Liver (tissue), 9 donors: ENCODE measurements around the gene EIF4G3. TPM values are rescaled to one million over a fixed set of nuclear protein-coding genes. Genes with fewer than 3 reads are reported as not detected.

ENCODE experiments used
- DNase-seq: peaks from one replicate; pipeline ENCODE4 v3.0.0-alpha.2; 2017; ENCODE audit warnings: low spot score
- H3K27ac ChIP-seq, 2 donors: one replicate each; pipeline ENCODE4 v1.7.0; 2013; ENCODE audit warnings: inconsistent platforms in 2 of 2, low read length in 2 of 2, control low read depth in 1 of 2, low read depth in 1 of 2, mild to moderate bottlenecking in 1 of 2
- H3K27me3 ChIP-seq, 4 donors: one replicate each; pipeline versions ENCODE4 v1.6.1 to v1.7.0; 2013; ENCODE audit warnings: low read length in 3 of 4, inconsistent platforms in 1 of 4, mild to moderate bottlenecking in 1 of 4, moderate library complexity in 1 of 4; ENCODE audit not compliant: control insufficient read depth in 4 of 4, insufficient read depth in 4 of 4
- H3K36me3 ChIP-seq, 4 donors: one replicate each; pipeline versions ENCODE4 v1.6.1 to v1.7.0; 2013; ENCODE audit warnings: low read length in 3 of 4, mild to moderate bottlenecking in 3 of 4, low read depth in 1 of 4, moderate library complexity in 1 of 4; ENCODE audit not compliant: control insufficient read depth in 4 of 4, insufficient read depth in 3 of 4
- H3K4me1 ChIP-seq, 4 donors: one replicate each; pipeline versions ENCODE4 v1.6.1 to v1.7.0; 2013; ENCODE audit warnings: low read length in 3 of 4, mild to moderate bottlenecking in 3 of 4, moderate library complexity in 1 of 4; ENCODE audit not compliant: control insufficient read depth in 4 of 4, insufficient read depth in 4 of 4
- H3K4me3 ChIP-seq, 3 donors: one replicate each; pipeline versions ENCODE4 v1.6.1 to v1.7.0; 2013; ENCODE audit warnings: low read length in 3 of 3, control low read depth in 1 of 3, low read depth in 1 of 3, mild to moderate bottlenecking in 1 of 3
- H3K9ac ChIP-seq, 2 donors: one replicate each; pipeline ENCODE4 v1.7.0; 2013; ENCODE audit warnings: low read length in 2 of 2, mild to moderate bottlenecking in 2 of 2, moderate library complexity in 2 of 2, control low read depth in 1 of 2, low read depth in 1 of 2
- H3K9me3 ChIP-seq, 4 donors: one replicate each; pipeline versions ENCODE4 v1.6.1 to v1.7.0; 2013; ENCODE audit warnings: low read length in 3 of 4; ENCODE audit not compliant: control insufficient read depth in 4 of 4
- CTCF ChIP-seq: fragments of 150-350 bp; IDR thresholded peaks from 2 replicates; pipeline ENCODE4 v1.5.1; 2017; ENCODE audit warnings: improper control_type of control experiment, low read depth, low read length; ENCODE audit not compliant: missing input control
- EGR1 ChIP-seq, 2 donors: IDR thresholded peaks; 2 replicates each; pipeline ENCODE4 v1.6.1; 2016 to 2018; ENCODE audit warnings: antibody characterized with exemption in 2 of 2, low read depth in 2 of 2
- FOXA1 ChIP-seq: IDR thresholded peaks from 2 replicates; pipeline ENCODE4 v1.6.1; 2016; ENCODE audit warnings: antibody characterized with exemption
- FOXA2 ChIP-seq: IDR thresholded peaks from 2 replicates; pipeline ENCODE4 v1.6.1; 2016; ENCODE audit warnings: antibody characterized with exemption
- GABPA ChIP-seq, 2 donors: IDR thresholded peaks in 1 of 2; conservative IDR thresholded peaks in 1 of 2; 2 replicates each; pipeline ENCODE4 v1.6.1; 2016; ENCODE audit warnings: antibody characterized with exemption in 2 of 2, mild to moderate bottlenecking in 1 of 2, moderate library complexity in 1 of 2
- HNF4A ChIP-seq, 2 donors: conservative IDR thresholded peaks; 2 replicates each; pipeline ENCODE4 v1.6.1; 2016; ENCODE audit warnings: antibody characterized with exemption in 2 of 2, mild to moderate bottlenecking in 2 of 2
- HNF4G ChIP-seq: IDR thresholded peaks from 2 replicates; pipeline ENCODE4 v1.6.1; 2016; ENCODE audit warnings: antibody characterized with exemption
- NR2F2 ChIP-seq: IDR thresholded peaks from 2 replicates; pipeline ENCODE4 v1.6.1; 2016; ENCODE audit warnings: antibody characterized with exemption
- RAD21 ChIP-seq, 2 donors: IDR thresholded peaks; 2 replicates each; pipeline ENCODE4 v1.6.1; 2016; ENCODE audit warnings: antibody characterized with exemption in 2 of 2, mild to moderate bottlenecking in 2 of 2
- TAF1 ChIP-seq: conservative IDR thresholded peaks from 2 replicates; pipeline ENCODE4 v1.6.1; 2016; ENCODE audit warnings: antibody characterized with exemption, mild to moderate bottlenecking
- YY1 ChIP-seq: IDR thresholded peaks from 2 replicates; pipeline ENCODE4 v1.6.1; 2016; ENCODE audit warnings: antibody characterized with exemption, mild to moderate bottlenecking
- WGBS: extraction: QIAGEN DNeasy Blood & Tissue Kit; methylation state at CpG from one replicate; pipeline ENCODE4 v1.1.7; 2013; 5-methylcytosine and 5-hydroxymethylcytosine counted together
- polyA plus RNA-seq, 2 donors: library from polyadenylated mRNA; stranded (reverse) in 1 of 2; unstranded in 1 of 2; fragments of 200-250 nt in 1 of 2; fragments of >200 nt in 1 of 2; fragmentation: Nextera tagmentation in 1 of 2; extraction: Ambion mirVana in 1 of 2; gene quantifications; one replicate each; pipeline versions ENCODE4 v1.2.1 to v1.2.3, GENCODE V29; 2013 to 2015
- total RNA-seq, 2 donors: library from RNA; depleted of rRNA; stranded (reverse); fragments of >200 nt; gene quantifications; one replicate each; pipeline ENCODE4 v1.2.3, GENCODE V29; 2014
- TF ChIP-seq, protein P1 (sequence below): IDR thresholded peaks from 2 replicates; pipeline ENCODE4 v1.6.1; 2016; ENCODE audit warnings: antibody characterized with exemption
- TF ChIP-seq, protein P2 (sequence below): IDR thresholded peaks from 2 replicates; pipeline ENCODE4 v1.6.1; 2016; ENCODE audit warnings: antibody characterized with exemption
- TF ChIP-seq, protein P3 (sequence below): IDR thresholded peaks from 2 replicates; pipeline ENCODE4 v1.6.1; 2016; ENCODE audit warnings: antibody characterized with exemption, mild to moderate bottlenecking
- donor health status: healthy.
- donor health status: healthy.
- donor health status: healthy.
- donor health status: healthy.
- donor health status: healthy.

Gene EIF4G3
- total and polyA plus RNA-seq, 4 donors = 7.6 to 22.8 (median 11.7) TPM

- Histone ChIP-seq H3K4me3 (no peak overlapping the region), H3K9me3 (no peaks in the 10 kb centered on the region), H3K27ac (no peak overlapping the region), H3K27me3 (no peaks in the 10 kb centered on the region), H3K9ac (no peak overlapping the region), H3K36me3 (peaks cover 0 to 2% (median 0%) of the 10 kb centered on the region in 4 donors), H3K4me1 (peaks cover 0 to 2% (median 0%) of the 10 kb centered on the region in 4 donors)
- DNase-seq = no peak
- TF ChIP-seq FOXA2 = no peak
Measured at GRCh38 chr1:20987831-20988825, 188.6 kb downstream of the EIF4G3 start.

GRCh38 chr1:20983297-20983889 is 193.3 kb downstream of the EIF4G3 start:
- Histone ChIP-seq H3K4me3 (no peak overlapping the region), H3K9me3 (no peaks in the 10 kb centered on the region), H3K9ac (no peak overlapping the region), H3K27ac (no peak overlapping the region), H3K4me1 (peaks cover 0 to 2% (median under 1%) of the 10 kb centered on the region in 4 donors), H3K27me3 (no peaks in the 10 kb centered on the region), H3K36me3 (no peaks in the 10 kb centered on the region)
- 87% methylated on average over 3 of the region's 3 CpGs for whole genome bisulfite sequencing
- DNase-seq = no peak
- TF ChIP-seq YY1 = no peak
- no peak for TF ChIP-seq FOXA2
- peak; percentile 57 to 65 for TF ChIP-seq RAD21 (IDR thresholded peaks at IDR 0.05)
- TF ChIP-seq, protein P1, sequence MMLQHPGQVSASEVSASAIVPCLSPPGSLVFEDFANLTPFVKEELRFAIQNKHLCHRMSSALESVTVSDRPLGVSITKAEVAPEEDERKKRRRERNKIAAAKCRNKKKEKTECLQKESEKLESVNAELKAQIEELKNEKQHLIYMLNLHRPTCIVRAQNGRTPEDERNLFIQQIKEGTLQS = no peak
- TF ChIP-seq, protein P2, sequence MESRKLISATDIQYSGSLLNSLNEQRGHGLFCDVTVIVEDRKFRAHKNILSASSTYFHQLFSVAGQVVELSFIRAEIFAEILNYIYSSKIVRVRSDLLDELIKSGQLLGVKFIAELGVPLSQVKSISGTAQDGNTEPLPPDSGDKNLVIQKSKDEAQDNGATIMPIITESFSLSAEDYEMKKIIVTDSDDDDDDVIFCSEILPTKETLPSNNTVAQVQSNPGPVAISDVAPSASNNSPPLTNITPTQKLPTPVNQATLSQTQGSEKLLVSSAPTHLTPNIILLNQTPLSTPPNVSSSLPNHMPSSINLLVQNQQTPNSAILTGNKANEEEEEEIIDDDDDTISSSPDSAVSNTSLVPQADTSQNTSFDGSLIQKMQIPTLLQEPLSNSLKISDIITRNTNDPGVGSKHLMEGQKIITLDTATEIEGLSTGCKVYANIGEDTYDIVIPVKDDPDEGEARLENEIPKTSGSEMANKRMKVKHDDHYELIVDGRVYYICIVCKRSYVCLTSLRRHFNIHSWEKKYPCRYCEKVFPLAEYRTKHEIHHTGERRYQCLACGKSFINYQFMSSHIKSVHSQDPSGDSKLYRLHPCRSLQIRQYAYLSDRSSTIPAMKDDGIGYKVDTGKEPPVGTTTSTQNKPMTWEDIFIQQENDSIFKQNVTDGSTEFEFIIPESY = no peak
- TF ChIP-seq GABPA (IDR thresholded peaks at IDR 0.05 in 1 of 2, conservative IDR thresholded peaks at IDR 0.05 in 1 of 2) = no peak
- no peak for TF ChIP-seq FOXA1
- TF ChIP-seq EGR1 (IDR thresholded peaks at IDR 0.05; ENCODE audit: low read depth in 2 of 2) = no peak
- TF ChIP-seq, protein P3, sequence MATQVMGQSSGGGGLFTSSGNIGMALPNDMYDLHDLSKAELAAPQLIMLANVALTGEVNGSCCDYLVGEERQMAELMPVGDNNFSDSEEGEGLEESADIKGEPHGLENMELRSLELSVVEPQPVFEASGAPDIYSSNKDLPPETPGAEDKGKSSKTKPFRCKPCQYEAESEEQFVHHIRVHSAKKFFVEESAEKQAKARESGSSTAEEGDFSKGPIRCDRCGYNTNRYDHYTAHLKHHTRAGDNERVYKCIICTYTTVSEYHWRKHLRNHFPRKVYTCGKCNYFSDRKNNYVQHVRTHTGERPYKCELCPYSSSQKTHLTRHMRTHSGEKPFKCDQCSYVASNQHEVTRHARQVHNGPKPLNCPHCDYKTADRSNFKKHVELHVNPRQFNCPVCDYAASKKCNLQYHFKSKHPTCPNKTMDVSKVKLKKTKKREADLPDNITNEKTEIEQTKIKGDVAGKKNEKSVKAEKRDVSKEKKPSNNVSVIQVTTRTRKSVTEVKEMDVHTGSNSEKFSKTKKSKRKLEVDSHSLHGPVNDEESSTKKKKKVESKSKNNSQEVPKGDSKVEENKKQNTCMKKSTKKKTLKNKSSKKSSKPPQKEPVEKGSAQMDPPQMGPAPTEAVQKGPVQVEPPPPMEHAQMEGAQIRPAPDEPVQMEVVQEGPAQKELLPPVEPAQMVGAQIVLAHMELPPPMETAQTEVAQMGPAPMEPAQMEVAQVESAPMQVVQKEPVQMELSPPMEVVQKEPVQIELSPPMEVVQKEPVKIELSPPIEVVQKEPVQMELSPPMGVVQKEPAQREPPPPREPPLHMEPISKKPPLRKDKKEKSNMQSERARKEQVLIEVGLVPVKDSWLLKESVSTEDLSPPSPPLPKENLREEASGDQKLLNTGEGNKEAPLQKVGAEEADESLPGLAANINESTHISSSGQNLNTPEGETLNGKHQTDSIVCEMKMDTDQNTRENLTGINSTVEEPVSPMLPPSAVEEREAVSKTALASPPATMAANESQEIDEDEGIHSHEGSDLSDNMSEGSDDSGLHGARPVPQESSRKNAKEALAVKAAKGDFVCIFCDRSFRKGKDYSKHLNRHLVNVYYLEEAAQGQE = no peak

DNA sequence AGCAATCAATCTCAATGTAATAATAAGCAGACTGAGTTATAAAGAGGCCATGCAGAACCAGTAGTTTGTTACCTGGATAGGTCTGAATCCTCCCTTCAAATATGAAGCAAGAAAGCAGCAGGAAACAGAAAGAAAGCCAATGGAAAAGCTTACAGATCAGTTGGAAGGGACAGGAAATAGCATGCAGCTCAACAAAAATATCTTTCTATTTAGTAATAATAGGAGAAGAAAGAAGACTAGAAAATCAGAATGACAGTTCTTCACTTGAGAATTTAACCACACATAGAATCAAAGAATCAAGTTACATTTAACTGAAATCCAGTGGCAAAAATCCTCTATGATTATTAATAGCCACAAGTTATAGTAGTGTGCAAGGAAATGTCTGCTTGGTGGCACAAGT is 194.4 kb downstream of the EIF4G3 start:
- Histone ChIP-seq H3K27me3 (no peaks in the 10 kb centered on the region), H3K9me3 (no peaks in the 10 kb centered on the region), H3K4me3 (no peak overlapping the region), H3K9ac (peak overlapping the region in 1 of 2 donors; percentile 13), H3K36me3 (no peaks in the 10 kb centered on the region), H3K4me1 (peaks cover 0 to 2% (median under 1%) of the 10 kb centered on the region in 4 donors), H3K27ac (peak overlapping the region in 1 of 2 donors; percentile 31)
- DNase-seq = no peak
- no peak for TF ChIP-seq FOXA1
- no peak for TF ChIP-seq HNF4G
- TF ChIP-seq HNF4A (conservative IDR thresholded peaks at IDR 0.05) = no peak
- TF ChIP-seq, protein P1 = no peak
- TF ChIP-seq, protein P2 = no peak
- TF ChIP-seq TAF1 = no peak
- no peak for TF ChIP-seq CTCF
- TF ChIP-seq NR2F2 = no peak
- no peak for TF ChIP-seq RAD21 (IDR thresholded peaks at IDR 0.05)
- no peak for TF ChIP-seq EGR1 (IDR thresholded peaks at IDR 0.05; ENCODE audit: low read depth in 2 of 2)
